GM23248 (cell line): ENCODE measurements around the gene ZFPM1. TPM values are rescaled to one million over a fixed set of nuclear protein-coding genes. Genes with fewer than 3 reads are reported as not detected.

Experiments used
- DNase-seq: peaks from one replicate; pipeline ENCODE4 v3.0.0-alpha.2; 2015
- H2AFZ ChIP-seq: fragments of 200-600 bp; sonication (generic); 2 replicates; pipeline ENCODE4 v1.6.1; 2016; ENCODE audit warnings: antibody characterized with exemption
- H3F3A ChIP-seq: fragments of 200-600 bp; sonication (generic); 2 replicates; pipeline ENCODE4 v1.6.1; 2016; ENCODE audit warnings: mild to moderate bottlenecking, antibody characterized with exemption, mixed run types; ENCODE audit not compliant: insufficient read depth
- H3K27ac ChIP-seq: fragments of 200-600 bp; sonication (generic); 2 replicates; pipeline ENCODE4 v1.5.1; 2016; ENCODE audit warnings: mild to moderate bottlenecking
- H3K27me3 ChIP-seq: fragments of 200-600 bp; sonication (generic); replicated peaks from 2 replicates; pipeline ENCODE4 v1.6.1; 2016; ENCODE audit warnings: mild to moderate bottlenecking; ENCODE audit not compliant: insufficient read depth
- H3K36me3 ChIP-seq: fragments of 200-600 bp; sonication (generic); 2 replicates; pipeline ENCODE4 v1.6.1; 2016; ENCODE audit warnings: low read depth, mild to moderate bottlenecking
- H3K4me1 ChIP-seq: fragments of 200-600 bp; sonication (generic); 2 replicates; pipeline ENCODE4 v1.6.1; 2016; ENCODE audit warnings: mild to moderate bottlenecking; ENCODE audit not compliant: insufficient read depth
- H3K4me2 ChIP-seq: fragments of 200-600 bp; sonication (generic); one replicate; pipeline ENCODE4 v1.6.1; 2016; ENCODE audit warnings: mild to moderate bottlenecking; ENCODE audit not compliant: unreplicated experiment
- H3K4me3 ChIP-seq: fragments of 200-600 bp; sonication (generic); 2 replicates; pipeline ENCODE4 v1.5.1; 2016; ENCODE audit warnings: mild to moderate bottlenecking
- H3K79me2 ChIP-seq: fragments of 200-600 bp; sonication (generic); 2 replicates; pipeline ENCODE4 v1.6.1; 2016; ENCODE audit warnings: mild to moderate bottlenecking; ENCODE audit not compliant: insufficient read depth
- H3K9ac ChIP-seq: fragments of 200-600 bp; sonication (generic); 2 replicates; pipeline ENCODE4 v1.6.1; 2016; ENCODE audit warnings: mild to moderate bottlenecking
- H3K9me2 ChIP-seq: fragments of 200-600 bp; sonication (generic); 2 replicates; pipeline ENCODE4 v1.6.1; 2016; ENCODE audit warnings: mixed run types, mild to moderate bottlenecking, moderate library complexity; ENCODE audit not compliant: insufficient read depth
- H3K9me3 ChIP-seq: fragments of 200-600 bp; sonication (generic); one replicate; pipeline ENCODE4 v1.6.1; 2017; ENCODE audit warnings: low read depth
- H4K20me1 ChIP-seq: fragments of 200-600 bp; sonication (generic); 2 replicates; pipeline ENCODE4 v1.6.0; 2016; ENCODE audit not compliant: insufficient read depth
- EZH2 ChIP-seq: fragments of 200-600 bp; sonication (generic); IDR thresholded peaks from 2 replicates; pipeline ENCODE4 v1.6.1; 2018; ENCODE audit warnings: antibody characterized with exemption, mild to moderate bottlenecking; ENCODE audit not compliant: insufficient read depth, poor library complexity, severe bottlenecking
- EZH2phosphoT487 ChIP-seq: fragments of 200-600 bp; sonication (generic); IDR thresholded peaks from 2 replicates; pipeline ENCODE4 v1.6.1; 2018; ENCODE audit warnings: antibody characterized with exemption, moderate library complexity, mild to moderate bottlenecking, low read depth; ENCODE audit not compliant: insufficient read depth
- WGBS, 2 experiments: methylation state at CpG; one replicate each; pipeline ENCODE4 v1.1.6; 2015 to 2017; ENCODE audit warnings: low lambda C conversion rate in 2 of 2, low coverage in 1 of 2; ENCODE audit errors: missing lambda C conversion rate in 2 of 2; 5-methylcytosine and 5-hydroxymethylcytosine counted together
- in situ Hi-C: fragments of 300-500 bp; cut with MboI; formaldehyde crosslinking; loops from 2 replicates; pipeline ENCODE4 v1.15.0; 2020
- polyA plus RNA-seq: library from polyadenylated mRNA; unstranded; fragments of >200 nt; fragmentation: Nextera tagmentation; extraction: Ambion mirVana; gene quantifications from 2 replicates; pipeline ENCODE4 v1.2.1, GENCODE V29; 2016
- total RNA-seq: library from RNA; depleted of rRNA; stranded (reverse); fragments of >200 nt; shearing (Covaris generic); gene quantifications from 2 replicates; pipeline ENCODE4 v1.2.3, GENCODE V29; 2014

ZFPM1 gene
- total and polyA plus RNA-seq, 2 experiments from 2014 or later = 0.06 to 2.4 TPM

- Histone ChIP-seq H3K9me3 (no peaks in the 10 kb centered on the region), H3K4me2 (no peak overlapping the region), H3K9me2 (no peaks in the 10 kb centered on the region), H3F3A (no peaks in the 10 kb centered on the region), H3K9ac (no peak overlapping the region), H3K36me3 (no peaks in the 10 kb centered on the region), H3K4me1 (no peaks in the 10 kb centered on the region), H3K4me3 (no peak overlapping the region), H3K79me2 (no peaks in the 10 kb centered on the region), H3K27me3 (no peaks in the 10 kb centered on the region), H2AFZ (no peak overlapping the region), H4K20me1 (no peaks in the 10 kb centered on the region), H3K27ac (no peak overlapping the region)
- DNase-seq = no peak
- 83 to 87% methylated on average over 26 to 27 of the region's 27 CpGs for WGBS, 2 experiments
- no peak for TF ChIP-seq EZH2phosphoT487
- TF ChIP-seq EZH2 = no peak
- in situ Hi-C loops = no loop called here
These were observed 24.8 kb downstream of the ZFPM1 start for GRCh38 chr16:88477631-88478519.

DNA sequence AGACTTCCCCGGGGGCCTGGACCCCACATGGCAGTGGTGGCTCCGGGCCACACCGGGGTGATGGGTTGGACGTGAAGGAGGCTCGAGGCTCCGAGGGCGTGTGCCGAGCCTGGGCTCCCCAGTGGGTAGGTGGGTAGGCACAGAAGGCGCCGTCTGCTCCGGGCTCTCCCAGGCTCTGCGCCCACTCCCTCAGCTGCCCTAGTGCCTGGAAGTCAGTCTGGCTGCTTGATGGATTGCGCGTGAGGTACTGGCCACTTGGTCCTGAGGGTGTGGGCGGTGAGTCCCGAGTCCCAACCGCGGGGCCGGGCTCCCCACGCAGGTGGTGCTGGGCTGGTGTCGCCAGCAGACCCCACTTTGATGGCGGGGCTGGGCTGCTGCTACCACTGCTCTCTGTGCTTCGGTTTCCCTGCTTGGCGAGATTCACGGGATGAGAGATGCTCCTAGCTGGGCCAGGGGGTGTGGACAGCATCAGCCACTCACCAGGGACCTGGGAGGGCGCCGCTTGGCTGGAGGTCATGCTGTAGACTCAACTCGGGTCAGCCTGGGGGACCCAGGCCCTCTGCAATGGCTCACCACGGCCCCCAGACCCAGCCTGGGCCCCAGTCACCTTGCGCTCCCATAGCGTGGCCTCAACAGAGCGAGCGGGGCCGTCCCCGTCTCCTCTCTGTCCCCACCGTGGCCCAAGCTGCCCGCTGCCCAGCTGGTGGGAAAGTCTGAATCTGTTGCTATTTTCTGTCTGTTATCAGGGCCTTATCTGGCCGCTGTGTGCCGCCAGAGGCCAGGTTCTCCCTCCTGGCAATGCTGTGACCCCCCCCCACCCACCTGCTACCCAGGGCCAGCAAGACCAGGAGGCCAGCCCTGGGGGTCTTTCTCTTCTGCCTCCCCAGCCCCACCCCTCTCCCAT lies 26.1 kb downstream of the ZFPM1 start:
- TF ChIP-seq EZH2 (no peak), EZH2phosphoT487 (no peak)
- Histone ChIP-seq H3K9me2 (no peaks in the 10 kb centered on the region), H3K4me1 (no peaks in the 10 kb centered on the region), H3K4me3 (no peak overlapping the region), H3K27me3 (no peaks in the 10 kb centered on the region), H3F3A (no peaks in the 10 kb centered on the region), H2AFZ (no peak overlapping the region), H3K9ac (no peak overlapping the region), H3K79me2 (no peaks in the 10 kb centered on the region), H3K4me2 (no peak overlapping the region), H3K27ac (no peak overlapping the region), H3K36me3 (no peaks in the 10 kb centered on the region), H3K9me3 (no peaks in the 10 kb centered on the region), H4K20me1 (no peaks in the 10 kb centered on the region)
- in situ Hi-C loops = no loop called here
- DNase-seq = no peak
- 76 to 79% methylated on average over 36 to 37 of the region's 39 CpGs for WGBS, 2 experiments

- H4K20me1 ChIP-seq = no peaks in the 10 kb centered on the region
These were observed 27.0 kb downstream of the ZFPM1 start for GRCh38 chr16:88479793-88480760.

DNA sequence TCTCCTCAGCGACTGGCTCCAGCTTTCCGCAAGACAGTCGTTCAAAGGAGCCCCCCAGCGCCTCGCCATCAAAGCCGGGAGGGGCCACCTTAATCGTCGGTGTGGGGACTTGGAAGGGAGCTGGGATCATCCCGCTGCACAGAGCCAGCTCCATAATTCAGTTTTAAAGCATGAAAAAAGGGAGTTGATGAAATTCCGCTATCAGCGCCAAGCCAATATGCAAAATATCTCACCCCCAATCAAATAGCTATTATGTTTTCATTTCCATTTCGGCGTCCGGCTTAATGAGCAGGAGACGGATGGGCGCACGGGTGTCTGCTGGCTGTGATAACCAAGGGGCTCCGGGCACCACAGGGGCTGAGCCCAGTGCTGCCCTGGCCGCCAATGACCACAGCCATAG lies 27.7 kb downstream of the ZFPM1 start:
- no peaks in the 10 kb centered on the region for H3K9me2 ChIP-seq
- 82 to 83% methylated on average over 19 of the region's 19 CpGs for WGBS, 2 experiments
- H3K27me3 ChIP-seq = no peaks in the 10 kb centered on the region
- in situ Hi-C loops = no loop called here
- no peak overlapping the region for H3K9ac ChIP-seq
- H3K4me1 ChIP-seq = no peaks in the 10 kb centered on the region
- no peaks in the 10 kb centered on the region for H3K9me3 ChIP-seq
- no peak overlapping the region for H3K4me2 ChIP-seq
- H2AFZ ChIP-seq = no peak overlapping the region
- H3K27ac ChIP-seq = no peak overlapping the region
- DNase-seq = no peak
- no peaks in the 10 kb centered on the region for H4K20me1 ChIP-seq
- TF ChIP-seq EZH2 = no peak
- no peak for TF ChIP-seq EZH2phosphoT487
- no peak overlapping the region for H3K4me3 ChIP-seq
- no peaks in the 10 kb centered on the region for H3F3A ChIP-seq
- H3K79me2 ChIP-seq = no peaks in the 10 kb centered on the region
- H3K36me3 ChIP-seq = no peaks in the 10 kb centered on the region

More at GRCh38 chr16:88479793-88480760, 27.0 kb downstream of the ZFPM1 start:
- H3K36me3 ChIP-seq = no peaks in the 10 kb centered on the region
- no peaks in the 10 kb centered on the region for H3K9me3 ChIP-seq
- TF ChIP-seq EZH2 = no peak
- TF ChIP-seq EZH2phosphoT487 = no peak
- no peaks in the 10 kb centered on the region for H3F3A ChIP-seq
- H3K9ac ChIP-seq = no peak overlapping the region
- DNase-seq = no peak
- 84 to 87% methylated on average over 21 to 28 of the region's 28 CpGs for WGBS, 2 experiments
- no peak overlapping the region for H3K27ac ChIP-seq
- in situ Hi-C loops = no loop called here
- no peaks in the 10 kb centered on the region for H3K9me2 ChIP-seq
- no peaks in the 10 kb centered on the region for H3K79me2 ChIP-seq
- no peaks in the 10 kb centered on the region for H3K4me1 ChIP-seq
- H3K4me3 ChIP-seq = no peak overlapping the region
- no peak overlapping the region for H2AFZ ChIP-seq
- no peaks in the 10 kb centered on the region for H3K27me3 ChIP-seq
- H3K4me2 ChIP-seq = no peak overlapping the region
